Memory B cell (primary cell): ENCODE measurements around the gene PDE9A.

Source experiments
- ATAC-seq: fragments of 150-1000 bp; cut with Tn5 transposase; 2 replicates; pipeline ENCODE4 v1.10.0; 2021; ENCODE audit warnings: low read depth, mild to moderate bottlenecking, moderate library complexity
- DNase-seq, 2 donors: peaks; one replicate each; pipeline ENCODE4 v3.0.0; 2022; ENCODE audit warnings: low spot score in 2 of 2
- H3K27ac Mint-ChIP-seq: one replicate; pipeline ENCODE4 v1.8.0; 2022; ENCODE audit warnings: mild to moderate bottlenecking, moderate library complexity, mixed read lengths
- H3K27me3 Mint-ChIP-seq: one replicate; pipeline ENCODE4 v1.8.0; 2022; ENCODE audit warnings: mixed read lengths
- H3K36me3 Mint-ChIP-seq: one replicate; pipeline ENCODE4 v1.8.0; 2022; ENCODE audit warnings: mild to moderate bottlenecking, mixed read lengths
- H3K4me1 Mint-ChIP-seq: one replicate; pipeline ENCODE4 v1.8.0; 2022; ENCODE audit warnings: mixed read lengths
- H3K4me3 Mint-ChIP-seq: one replicate; pipeline ENCODE4 v1.8.0; 2022; ENCODE audit warnings: mild to moderate bottlenecking, moderate library complexity, mixed read lengths
- H3K9me3 Mint-ChIP-seq: one replicate; pipeline ENCODE4 v1.8.0; 2022; ENCODE audit warnings: mixed read lengths

The PDE9A gene

GRCh38 chr21:42630626-42631025 lies 22.8 kb upstream of the PDE9A start:
- H3K36me3 Mint-ChIP-seq = no peaks in the 10 kb centered on the region
- DNase-seq = no peak
- H3K9me3 Mint-ChIP-seq = no peaks in the 10 kb centered on the region
- H3K4me3 Mint-ChIP-seq = no peak overlapping the region
- H3K27ac Mint-ChIP-seq = no peak overlapping the region
- peaks cover 6% of the 10 kb centered on the region for H3K27me3 Mint-ChIP-seq
- no peak for ATAC-seq
- H3K4me1 Mint-ChIP-seq = no peaks in the 10 kb centered on the region

- Mint-ChIP-seq H3K36me3 (no peaks in the 10 kb centered on the region), H3K4me1 (no peaks in the 10 kb centered on the region), H3K4me3 (no peak overlapping the region), H3K27ac (no peak overlapping the region), H3K27me3 (peaks cover 6% of the 10 kb centered on the region), H3K9me3 (no peaks in the 10 kb centered on the region)
- ATAC-seq (no peak), DNase-seq (no peak)
Measured at GRCh38 chr21:42631142-42631541, 22.3 kb upstream of the PDE9A start.

DNA sequence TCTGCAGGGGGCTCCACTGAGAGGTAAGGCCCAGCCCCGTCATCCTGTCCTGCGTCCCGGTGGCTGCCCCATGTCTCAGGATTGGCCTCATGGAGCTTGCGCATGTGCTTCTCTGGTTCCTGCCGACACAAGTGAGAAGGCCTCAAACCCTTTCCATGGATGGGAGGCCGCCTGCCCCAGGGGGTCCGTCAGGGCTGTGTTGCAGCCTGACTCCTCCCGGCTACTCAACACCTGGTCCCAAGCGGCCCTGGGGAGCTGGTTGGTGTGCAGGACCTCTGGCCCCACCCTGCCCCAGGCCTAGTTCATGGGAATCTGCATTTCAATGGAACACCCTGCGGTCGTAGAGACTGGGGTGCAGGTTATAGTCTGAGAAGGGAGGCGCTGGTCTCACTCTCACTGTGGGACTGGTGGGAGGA lies 21.1 kb upstream of the PDE9A start:
- Mint-ChIP-seq H3K27ac (no peak overlapping the region), H3K27me3 (peaks cover 3% of the 10 kb centered on the region), H3K4me1 (no peaks in the 10 kb centered on the region), H3K9me3 (no peaks in the 10 kb centered on the region), H3K36me3 (no peaks in the 10 kb centered on the region), H3K4me3 (no peak overlapping the region)
- DNase-seq (no peak), ATAC-seq (no peak)

GRCh38 chr21:42632771-42633690 lies 20.4 kb upstream of the PDE9A start:
- DNase-seq = no peak
- H3K4me3 Mint-ChIP-seq = no peak overlapping the region
- H3K27ac Mint-ChIP-seq = no peak overlapping the region
- H3K4me1 Mint-ChIP-seq = no peaks in the 10 kb centered on the region
- H3K36me3 Mint-ChIP-seq = no peaks in the 10 kb centered on the region
- peaks cover 3% of the 10 kb centered on the region for H3K27me3 Mint-ChIP-seq
- no peak for ATAC-seq
- no peaks in the 10 kb centered on the region for H3K9me3 Mint-ChIP-seq

DNA sequence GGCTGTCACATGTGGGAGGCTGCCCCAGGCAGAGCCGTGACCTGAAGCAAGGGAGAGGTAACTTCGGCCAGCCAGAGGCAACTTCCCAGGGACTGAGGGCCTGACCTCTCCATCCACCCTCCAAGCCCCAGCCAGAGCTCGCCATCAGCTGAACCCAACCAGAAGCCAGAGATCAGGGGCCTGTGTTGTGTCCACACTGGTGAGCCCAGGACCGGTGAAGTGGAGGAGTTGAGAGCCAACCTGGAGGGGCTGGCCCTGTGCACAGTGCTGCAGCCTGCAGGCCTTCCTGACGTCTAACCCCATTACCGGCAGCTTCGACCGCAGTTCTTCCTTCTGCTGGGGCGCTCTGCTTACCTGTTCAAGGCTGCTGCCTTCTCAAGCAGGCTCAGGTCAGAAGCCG lies 19.6 kb upstream of the PDE9A start:
- no peaks in the 10 kb centered on the region for H3K36me3 Mint-ChIP-seq
- ATAC-seq = no peak
- no peak overlapping the region for H3K4me3 Mint-ChIP-seq

GRCh38 chr21:42635848-42636519 lies 17.4 kb upstream of the PDE9A start:
- Mint-ChIP-seq H3K4me1 (no peaks in the 10 kb centered on the region), H3K27me3 (peaks cover 5% of the 10 kb centered on the region)

More for the DNA sequence above, 19.6 kb upstream of the PDE9A start:
- H3K27ac Mint-ChIP-seq = no peak overlapping the region
- DNase-seq = no peak
- H3K27me3 Mint-ChIP-seq = peaks cover 3% of the 10 kb centered on the region
- no peaks in the 10 kb centered on the region for H3K4me1 Mint-ChIP-seq
- no peaks in the 10 kb centered on the region for H3K9me3 Mint-ChIP-seq

GRCh38 chr21:42636520-42637266 lies 16.7 kb upstream of the PDE9A start:
- H3K4me1 Mint-ChIP-seq = no peaks in the 10 kb centered on the region
- H3K36me3 Mint-ChIP-seq = no peaks in the 10 kb centered on the region
- no peak for ATAC-seq
- peaks cover 5% of the 10 kb centered on the region for H3K27me3 Mint-ChIP-seq
- H3K9me3 Mint-ChIP-seq = no peaks in the 10 kb centered on the region
- no peak for DNase-seq
- no peak overlapping the region for H3K4me3 Mint-ChIP-seq
- H3K27ac Mint-ChIP-seq = no peak overlapping the region

More at GRCh38 chr21:42635848-42636519, 17.4 kb upstream of the PDE9A start:
- Mint-ChIP-seq H3K36me3 (no peaks in the 10 kb centered on the region), H3K9me3 (no peaks in the 10 kb centered on the region), H3K27ac (no peak overlapping the region), H3K4me3 (no peak overlapping the region)
- ATAC-seq = no peak
- DNase-seq = no peak

- peaks cover 10% of the 10 kb centered on the region for H3K27me3 Mint-ChIP-seq
- H3K4me1 Mint-ChIP-seq = no peaks in the 10 kb centered on the region
- no peak overlapping the region for H3K4me3 Mint-ChIP-seq
- no peaks in the 10 kb centered on the region for H3K9me3 Mint-ChIP-seq
- ATAC-seq = no peak
- no peaks in the 10 kb centered on the region for H3K36me3 Mint-ChIP-seq
- H3K27ac Mint-ChIP-seq = no peak overlapping the region
- no peak for DNase-seq
Measured at GRCh38 chr21:42637267-42638041, 16.0 kb upstream of the PDE9A start.

DNA sequence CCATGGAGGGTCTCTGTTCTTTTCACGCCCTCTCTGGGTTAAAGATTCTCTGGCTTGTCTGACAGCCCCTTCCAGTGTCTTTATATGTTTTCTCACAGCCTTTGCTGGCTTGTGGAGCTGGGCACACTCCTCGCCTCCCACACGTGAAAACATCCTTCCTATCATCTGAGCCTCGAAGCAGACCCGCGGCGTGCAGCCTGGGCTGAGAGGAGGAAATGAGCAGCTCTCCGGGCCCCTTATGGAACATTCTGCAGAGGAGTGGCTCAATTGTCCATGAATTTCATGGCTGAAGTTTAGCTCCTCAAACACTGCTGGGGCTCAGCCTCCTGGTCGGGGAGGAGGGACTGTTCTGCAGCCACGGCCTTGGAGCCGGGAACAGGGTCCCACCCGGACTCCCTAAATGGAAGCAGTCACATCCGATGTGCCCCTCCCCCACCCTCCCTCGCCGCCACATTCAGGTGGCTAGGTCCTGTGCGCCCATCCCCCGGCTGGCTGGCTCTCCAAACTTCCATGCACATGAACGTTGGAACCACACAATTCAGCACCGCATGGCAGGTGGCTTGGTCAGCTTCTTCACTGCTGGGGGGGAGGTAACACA lies 15.1 kb upstream of the PDE9A start:
- Mint-ChIP-seq H3K27ac (no peak overlapping the region), H3K4me3 (no peak overlapping the region), H3K27me3 (peaks cover 13% of the 10 kb centered on the region), H3K9me3 (no peaks in the 10 kb centered on the region), H3K36me3 (no peaks in the 10 kb centered on the region), H3K4me1 (no peaks in the 10 kb centered on the region)
- DNase-seq (no peak), ATAC-seq (no peak)

- Mint-ChIP-seq H3K4me1 (no peaks in the 10 kb centered on the region), H3K9me3 (no peaks in the 10 kb centered on the region), H3K4me3 (no peak overlapping the region), H3K27ac (no peak overlapping the region), H3K36me3 (no peaks in the 10 kb centered on the region), H3K27me3 (peaks cover 13% of the 10 kb centered on the region)
- ATAC-seq (no peak), DNase-seq (no peak)
Measured at GRCh38 chr21:42639646-42640152, 13.7 kb upstream of the PDE9A start.

DNA sequence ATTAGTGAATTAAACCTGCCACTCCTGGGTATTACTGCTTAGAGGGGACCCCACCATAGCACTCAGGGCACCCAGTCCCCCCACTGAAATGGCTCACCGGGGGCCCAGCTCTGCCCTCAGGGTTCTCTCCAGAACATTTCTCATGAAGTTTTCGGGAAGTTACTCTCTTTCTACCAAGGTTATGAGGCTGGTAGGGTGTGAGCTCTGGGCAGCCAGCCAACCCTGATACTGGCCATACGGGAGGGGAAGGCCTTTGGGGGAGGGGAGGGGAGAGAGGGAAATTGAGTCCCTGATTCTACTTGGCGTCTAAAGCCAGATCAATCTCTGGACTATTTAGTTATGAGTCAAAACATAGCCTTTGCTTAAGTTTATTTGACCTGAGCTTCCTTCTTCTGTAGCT lies 12.9 kb upstream of the PDE9A start:
- no peaks in the 10 kb centered on the region for H3K36me3 Mint-ChIP-seq
- ATAC-seq (no peak), DNase-seq (no peak)
- H3K27ac Mint-ChIP-seq = no peak overlapping the region
- H3K9me3 Mint-ChIP-seq = no peaks in the 10 kb centered on the region
- H3K27me3 Mint-ChIP-seq = peaks cover 13% of the 10 kb centered on the region
- H3K4me3 Mint-ChIP-seq = no peak overlapping the region
- no peaks in the 10 kb centered on the region for H3K4me1 Mint-ChIP-seq

DNA sequence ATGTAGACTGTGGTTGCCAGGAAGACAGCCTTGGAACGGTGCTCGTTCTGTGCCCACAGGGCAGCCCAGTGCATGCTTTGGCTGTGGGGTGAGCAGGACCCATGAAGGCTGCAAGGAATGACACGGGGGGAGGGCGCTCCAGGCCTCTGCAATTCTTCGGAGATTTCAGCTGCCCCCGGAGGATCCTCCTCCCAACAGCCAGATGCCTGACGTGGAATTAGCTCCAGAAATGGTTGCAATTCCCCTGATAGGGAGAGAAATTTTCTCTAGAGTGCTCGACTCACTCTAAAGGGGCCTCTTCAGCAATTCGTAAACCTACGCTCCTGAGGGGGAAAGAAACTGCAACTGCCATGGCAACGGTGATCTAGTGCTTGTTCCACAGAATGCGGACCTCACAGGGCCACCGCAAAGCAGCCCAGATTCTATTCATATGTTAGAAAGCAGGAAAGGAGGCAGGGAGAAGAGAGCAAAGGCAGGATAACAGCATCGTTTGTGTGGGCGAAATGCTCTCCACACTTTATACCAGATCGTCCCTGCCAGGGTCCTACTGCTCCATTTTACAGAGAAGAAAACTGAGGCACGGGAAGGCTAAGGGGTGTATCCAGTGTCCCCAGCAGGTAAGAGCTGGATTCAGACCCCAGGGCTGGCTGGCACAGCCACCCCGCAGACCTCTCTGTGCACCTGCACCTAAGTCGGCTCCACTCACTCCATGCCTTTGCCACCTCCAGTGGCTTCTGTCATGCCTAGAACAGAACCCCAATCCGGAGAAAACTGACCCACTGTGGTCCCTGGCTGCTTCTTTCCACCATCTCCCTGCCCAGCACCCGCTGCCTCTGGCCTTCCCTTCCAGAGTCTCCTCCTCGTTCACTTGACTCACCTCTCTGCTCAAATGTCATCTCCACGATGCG lies 11.9 kb upstream of the PDE9A start:
- H3K4me1 Mint-ChIP-seq = no peaks in the 10 kb centered on the region
- ATAC-seq = no peak
- no peak overlapping the region for H3K4me3 Mint-ChIP-seq
- H3K27me3 Mint-ChIP-seq = peaks cover 13% of the 10 kb centered on the region
- H3K36me3 Mint-ChIP-seq = no peaks in the 10 kb centered on the region
- H3K9me3 Mint-ChIP-seq = no peaks in the 10 kb centered on the region
- H3K27ac Mint-ChIP-seq = no peak overlapping the region
- DNase-seq = no peak
